ENCODE data around the gene ATPAF2. TPM values are rescaled to one million over a fixed set of nuclear protein-coding genes. Genes with fewer than 3 reads are reported as not detected.

Gene ATPAF2
- total RNA-seq, 2 donors from 2014 or later = 11.8 to 19.0 TPM

DNA sequence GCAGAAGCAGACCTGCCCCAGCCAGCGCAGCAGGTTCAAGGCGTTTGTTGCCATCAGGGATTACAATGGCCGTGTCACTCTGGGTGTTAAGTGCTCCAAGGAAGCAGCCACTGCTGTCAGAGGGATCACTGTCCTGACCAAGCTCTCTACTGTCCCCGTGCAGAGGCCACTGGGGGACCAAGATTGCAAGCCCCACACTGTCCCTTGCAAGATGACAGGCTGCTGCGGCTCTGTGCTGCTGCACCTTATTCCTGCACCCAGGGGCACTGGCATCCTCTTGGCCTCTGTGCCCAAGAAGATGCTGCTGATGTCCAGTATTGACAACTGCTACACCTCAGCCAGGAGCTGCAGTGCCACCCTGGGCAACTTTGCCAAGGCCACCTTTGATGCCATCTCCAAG lies 27.7 kb downstream of the ATPAF2 start:
- Histone ChIP-seq H3K4me1 (ENCODE audit: control insufficient read depth in 1 of 2, low read depth in 2 of 2) (no peaks in the 10 kb centered on the region), H3K9me3 (no peaks in the 10 kb centered on the region), H3K4me3 (no peak overlapping the region), H3K36me3 (peaks cover 12% of the 10 kb centered on the region), H3K27ac (no peak overlapping the region), H3K27me3 (replicated peaks; ENCODE audit: insufficient read depth) (no peaks in the 10 kb centered on the region)
- ATAC-seq (ENCODE audit: insufficient number of reproducible peaks, low FRiP score, low read depth) (no peak), DNase-seq (ENCODE audit: low spot score) (no peak)
- TF ChIP-seq, protein P1, sequence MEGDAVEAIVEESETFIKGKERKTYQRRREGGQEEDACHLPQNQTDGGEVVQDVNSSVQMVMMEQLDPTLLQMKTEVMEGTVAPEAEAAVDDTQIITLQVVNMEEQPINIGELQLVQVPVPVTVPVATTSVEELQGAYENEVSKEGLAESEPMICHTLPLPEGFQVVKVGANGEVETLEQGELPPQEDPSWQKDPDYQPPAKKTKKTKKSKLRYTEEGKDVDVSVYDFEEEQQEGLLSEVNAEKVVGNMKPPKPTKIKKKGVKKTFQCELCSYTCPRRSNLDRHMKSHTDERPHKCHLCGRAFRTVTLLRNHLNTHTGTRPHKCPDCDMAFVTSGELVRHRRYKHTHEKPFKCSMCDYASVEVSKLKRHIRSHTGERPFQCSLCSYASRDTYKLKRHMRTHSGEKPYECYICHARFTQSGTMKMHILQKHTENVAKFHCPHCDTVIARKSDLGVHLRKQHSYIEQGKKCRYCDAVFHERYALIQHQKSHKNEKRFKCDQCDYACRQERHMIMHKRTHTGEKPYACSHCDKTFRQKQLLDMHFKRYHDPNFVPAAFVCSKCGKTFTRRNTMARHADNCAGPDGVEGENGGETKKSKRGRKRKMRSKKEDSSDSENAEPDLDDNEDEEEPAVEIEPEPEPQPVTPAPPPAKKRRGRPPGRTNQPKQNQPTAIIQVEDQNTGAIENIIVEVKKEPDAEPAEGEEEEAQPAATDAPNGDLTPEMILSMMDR (IDR thresholded peaks at IDR 0.05) = no peak

- no peak overlapping the region for H3K27ac ChIP-seq
- DNase-seq (ENCODE audit: low spot score) = no peak
- peaks cover under 1% of the 10 kb centered on the region for H3K36me3 ChIP-seq
- H3K27me3 ChIP-seq (replicated peaks; ENCODE audit: insufficient read depth) = no peaks in the 10 kb centered on the region
- no peaks in the 10 kb centered on the region for H3K9me3 ChIP-seq
- H3K4me3 ChIP-seq = no peak overlapping the region
- TF ChIP-seq, protein P1 (IDR thresholded peaks at IDR 0.05) = no peak
- ATAC-seq (ENCODE audit: insufficient number of reproducible peaks, low FRiP score, low read depth) = no peak
- H3K4me1 ChIP-seq (ENCODE audit: control insufficient read depth in 1 of 2, low read depth in 2 of 2) = no peaks in the 10 kb centered on the region
Observed at GRCh38 chr17:18009609-18010420, 29.2 kb downstream of the ATPAF2 start.

GRCh38 chr17:18008496-18009268 lies 30.3 kb downstream of the ATPAF2 start:
- Histone ChIP-seq H3K27me3 (replicated peaks; ENCODE audit: insufficient read depth) (no peaks in the 10 kb centered on the region), H3K36me3 (no peaks in the 10 kb centered on the region), H3K9me3 (no peaks in the 10 kb centered on the region), H3K27ac (no peak overlapping the region), H3K4me1 (ENCODE audit: control insufficient read depth in 1 of 2, low read depth in 2 of 2) (no peaks in the 10 kb centered on the region), H3K4me3 (no peak overlapping the region)
- DNase-seq (ENCODE audit: low spot score) = no peak
- TF ChIP-seq, protein P1 (IDR thresholded peaks at IDR 0.05) = no peak
- no peak for ATAC-seq (ENCODE audit: insufficient number of reproducible peaks, low FRiP score, low read depth)

DNA sequence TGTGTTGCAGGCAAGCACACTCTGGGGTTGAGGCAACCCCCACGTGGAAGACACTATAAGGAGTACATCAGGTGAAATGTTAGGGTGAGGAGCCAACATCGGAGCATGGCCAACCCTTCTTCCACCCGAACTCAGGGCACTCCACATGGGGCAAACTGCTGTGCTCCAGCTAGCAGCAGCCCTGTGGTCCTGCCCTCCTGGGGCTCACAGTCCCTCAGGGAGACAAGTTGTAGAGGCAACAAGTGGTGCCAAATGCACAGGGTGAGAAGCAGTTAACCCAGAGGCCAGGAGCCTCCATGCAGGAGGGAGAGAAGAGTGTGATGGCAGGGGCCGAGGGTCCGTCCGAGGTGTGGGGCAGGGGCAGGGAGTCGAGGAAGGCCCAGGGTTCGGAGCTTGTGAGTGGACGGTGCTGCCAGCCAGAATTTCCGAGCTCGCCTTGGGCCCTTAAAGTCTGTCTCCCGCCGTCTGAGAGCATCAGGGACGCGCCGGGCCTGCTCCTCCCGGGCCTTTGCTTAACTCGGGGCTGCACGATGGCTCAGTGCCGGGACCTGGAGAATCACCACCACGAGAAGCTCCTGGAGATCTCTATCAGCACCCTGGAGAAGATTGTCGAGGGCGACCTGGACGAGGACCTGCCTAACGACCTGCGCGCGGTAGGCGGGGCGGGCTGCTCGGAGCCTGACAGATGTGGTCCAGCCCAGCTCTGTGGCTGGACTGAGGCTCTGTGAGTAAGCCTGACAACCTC lies 32.3 kb downstream of the ATPAF2 start:
- H3K4me1 ChIP-seq (ENCODE audit: control insufficient read depth in 1 of 2, low read depth in 2 of 2) = no peaks in the 10 kb centered on the region
- no peaks in the 10 kb centered on the region for H3K27me3 ChIP-seq (replicated peaks; ENCODE audit: insufficient read depth)
- no peak overlapping the region for H3K4me3 ChIP-seq
- no peaks in the 10 kb centered on the region for H3K9me3 ChIP-seq
- no peak overlapping the region for H3K27ac ChIP-seq
- no peak for DNase-seq (ENCODE audit: low spot score)
- H3K36me3 ChIP-seq = no peaks in the 10 kb centered on the region
- no peak for ATAC-seq (ENCODE audit: insufficient number of reproducible peaks, low FRiP score, low read depth)
- TF ChIP-seq, protein P1 (IDR thresholded peaks at IDR 0.05) = no peak

GRCh38 chr17:18005496-18005895 lies 33.5 kb downstream of the ATPAF2 start:
- Histone ChIP-seq H3K4me3 (no peak overlapping the region), H3K9me3 (no peaks in the 10 kb centered on the region), H3K27ac (no peak overlapping the region), H3K36me3 (no peaks in the 10 kb centered on the region), H3K4me1 (ENCODE audit: control insufficient read depth in 1 of 2, low read depth in 2 of 2) (no peaks in the 10 kb centered on the region), H3K27me3 (replicated peaks; ENCODE audit: insufficient read depth) (no peaks in the 10 kb centered on the region)
- TF ChIP-seq, protein P1 (IDR thresholded peaks at IDR 0.05) = no peak
- no peak for DNase-seq (ENCODE audit: low spot score)
- no peak for ATAC-seq (ENCODE audit: insufficient number of reproducible peaks, low FRiP score, low read depth)

Data from thoracic aorta (tissue), 2 donors.